GM12878 (cell line): Measurements from ENCODE around the gene CARD9. TPM values are rescaled to one million over a fixed set of nuclear protein-coding genes. Genes with fewer than 3 reads are reported as not detected.

ENCODE experiments used
- ATAC-seq: fragments of 200-7000 bp; cut with Tn5 transposase; 3 replicates; pipeline ENCODE4 v1.9.1; 2020; ENCODE audit warnings: mild to moderate bottlenecking, moderate library complexity
- BruUV-seq: library from RNA; stranded (reverse); fragments of 400-500 nt; replicated peaks from 2 replicates; lab custom pipeline; 2021; lab: Mats Ljungman, UMichigan
- CTCF ChIA-PET: fragments of 300-600 bp; sonication (Branson Sonifier 250); formaldehyde crosslinking; extraction: SDS; loops from one replicate; lab custom pipeline; 2021; ENCODE audit warnings: inconsistent platforms; lab: Yijun Ruan, JAX
- POLR2A ChIA-PET: fragments of 350-600 bp; formaldehyde crosslinking; extraction: SDS; loops from one replicate; lab custom pipeline; 2021; ENCODE audit warnings: inconsistent platforms; lab: Charles Lee
- RAD21 ChIA-PET: fragments of 300-600 bp; sonication (Branson Sonifier 250); formaldehyde crosslinking; loops from one replicate; lab custom pipeline; 2023; ENCODE audit warnings: antibody characterized with exemption; ENCODE audit not compliant: unreplicated experiment; lab: Charles Lee
- SMC1A ChIA-PET: fragments of 300-600 bp; sonication (Branson Sonifier 250); formaldehyde crosslinking; loops from one replicate; lab custom pipeline; 2023; ENCODE audit not compliant: unreplicated experiment, uncharacterized antibody; lab: Charles Lee
- DNase-seq: peaks from one replicate; pipeline ENCODE4 v3.0.0-alpha.2; 2011; ENCODE audit warnings: low read depth, low spot score
- FAIRE-seq: peaks from 3 replicates; lab custom pipeline; 2011; peaks lifted over from hg19 to GRCh38; lab: Jason Lieb, UNC
- H2AFZ ChIP-seq: 2 replicates; pipeline ENCODE4 v1.6.0; 2011; ENCODE audit warnings: low read depth, low read length, control low read depth; ENCODE audit not compliant: control insufficient read depth
- H3K27ac ChIP-seq: 2 replicates; pipeline ENCODE4 v1.5.1; 2011; ENCODE audit warnings: control low read depth; ENCODE audit not compliant: control insufficient read depth, insufficient read depth
- H3K27me3 ChIP-seq, 2 experiments: replicated peaks in 1 of 2; 2 replicates each; pipeline versions ENCODE4 v1.6.0 to v1.6.1; 2011; ENCODE audit warnings: low read length in 1 of 2; ENCODE audit not compliant: control insufficient read depth in 2 of 2, insufficient read depth in 2 of 2
- H3K36me3 ChIP-seq, 2 experiments: 2 replicates each; pipeline ENCODE4 v1.5.1; 2011; ENCODE audit warnings: low read length in 1 of 2; ENCODE audit not compliant: control insufficient read depth in 2 of 2, insufficient read depth in 2 of 2
- H3K4me1 ChIP-seq: 2 replicates; pipeline ENCODE4 v1.6.1; 2011; ENCODE audit warnings: mild to moderate bottlenecking, low read length, moderate library complexity, mixed read lengths; ENCODE audit not compliant: control insufficient read depth, insufficient read depth
- H3K4me2 ChIP-seq: 2 replicates; pipeline ENCODE4 v1.6.0; 2011; ENCODE audit warnings: control low read depth; ENCODE audit not compliant: control insufficient read depth, insufficient read depth
- H3K4me3 ChIP-seq: fragments of 200-600 bp; sonication (generic); 2 replicates; pipeline ENCODE4 v1.5.1; 2016
- H3K79me2 ChIP-seq: 2 replicates; pipeline ENCODE4 v1.6.0; 2011; ENCODE audit warnings: low read length; ENCODE audit not compliant: control insufficient read depth, insufficient read depth
- H3K9ac ChIP-seq: 2 replicates; pipeline ENCODE4 v1.8.0; 2011; ENCODE audit warnings: low read length, control low read depth, mixed read lengths; ENCODE audit not compliant: control insufficient read depth, insufficient read depth
- H3K9me3 ChIP-seq: replicated peaks from 3 replicates; pipeline ENCODE4 v1.5.1; 2011; ENCODE audit warnings: mild to moderate bottlenecking, low read length; ENCODE audit not compliant: control insufficient read depth, insufficient read depth
- H4K20me1 ChIP-seq: 2 replicates; pipeline ENCODE4 v1.6.0; 2011; ENCODE audit not compliant: control insufficient read depth, insufficient read depth
- ATF7 ChIP-seq: fragments of 450-650 bp; IDR thresholded peaks from 2 replicates; pipeline ENCODE4 v1.6.1; 2016; ENCODE audit warnings: low read depth, mild to moderate bottlenecking
- BACH1 ChIP-seq: fragments of 450-650 bp; IDR thresholded peaks from 2 replicates; pipeline ENCODE4 v1.6.1; 2017; ENCODE audit warnings: mild to moderate bottlenecking, borderline replicate concordance
- CBFB ChIP-seq: IDR thresholded peaks from 2 replicates; pipeline ENCODE4 v1.6.1; 2016; ENCODE audit warnings: antibody characterized with exemption, low read depth
- CREM ChIP-seq: IDR thresholded peaks from 2 replicates; pipeline ENCODE4 v1.6.1; 2014; ENCODE audit warnings: antibody characterized with exemption, low read depth
- E2F8 ChIP-seq: fragments of 450-650 bp; IDR thresholded peaks from 2 replicates; pipeline ENCODE4 v1.6.1; 2018; ENCODE audit warnings: mild to moderate bottlenecking, low read depth, moderate library complexity; ENCODE audit not compliant: partially characterized antibody
- HDGF ChIP-seq: fragments of 450-650 bp; IDR thresholded peaks from 2 replicates; pipeline ENCODE4 v1.6.1; 2016; ENCODE audit warnings: antibody characterized with exemption
- IKZF1 ChIP-seq: fragments of 450-650 bp; conservative IDR thresholded peaks from 2 replicates; pipeline ENCODE4 v1.6.1; 2017; ENCODE audit warnings: antibody characterized with exemption, mild to moderate bottlenecking
- MEF2A ChIP-seq: IDR thresholded peaks from 2 replicates; pipeline ENCODE4 v1.6.1; 2011; ENCODE audit warnings: low read depth, mild to moderate bottlenecking, low read length, moderate library complexity; ENCODE audit not compliant: insufficient read depth
- MEF2B ChIP-seq: fragments of 450-650 bp; IDR thresholded peaks from 2 replicates; pipeline ENCODE4 v1.6.1; 2018; ENCODE audit warnings: mild to moderate bottlenecking, moderate library complexity; ENCODE audit not compliant: partially characterized antibody, poor library complexity, severe bottlenecking
- MTA2 ChIP-seq: fragments of 450-650 bp; IDR thresholded peaks from 2 replicates; pipeline ENCODE4 v1.6.1; 2016; ENCODE audit warnings: low read depth, mild to moderate bottlenecking, moderate library complexity
- NR2F1 ChIP-seq: fragments of 450-650 bp; conservative IDR thresholded peaks from 2 replicates; pipeline ENCODE4 v1.6.1; 2017; ENCODE audit warnings: mild to moderate bottlenecking
- RUNX3 ChIP-seq: IDR thresholded peaks from 2 replicates; pipeline ENCODE4 v1.6.1; 2012; ENCODE audit warnings: low read length, inconsistent platforms
- SMARCA5 ChIP-seq: fragments of 450-650 bp; IDR thresholded peaks from 2 replicates; pipeline ENCODE4 v1.6.1; 2017; ENCODE audit warnings: mild to moderate bottlenecking
- SP1 ChIP-seq: IDR thresholded peaks from one replicate; pipeline ENCODE4 v1.6.1; 2011; ENCODE audit warnings: low read depth, low read length
- SREBF1 ChIP-seq: IDR thresholded peaks from 2 replicates; pipeline ENCODE4 v1.6.1; 2012; ENCODE audit warnings: mild to moderate bottlenecking, low read length
- SREBF2 ChIP-seq: IDR thresholded peaks from 2 replicates; pipeline ENCODE4 v1.6.1; 2012; ENCODE audit warnings: mild to moderate bottlenecking, low read length
- ZNF217 ChIP-seq: fragments of 450-650 bp; IDR thresholded peaks from 2 replicates; pipeline ENCODE4 v1.6.1; 2017; ENCODE audit warnings: antibody characterized with exemption, mild to moderate bottlenecking
- ZNF687 ChIP-seq: fragments of 450-650 bp; IDR thresholded peaks from 2 replicates; pipeline ENCODE4 v1.6.1; 2017; ENCODE audit warnings: mild to moderate bottlenecking, moderate library complexity
- WGBS: methylation state at CpG from one replicate; pipeline ENCODE4 v1.1.6; 2016; ENCODE audit warnings: low lambda C conversion rate; ENCODE audit not compliant: insufficient replicate concordance, insufficient coverage; ENCODE audit errors: missing lambda C conversion rate; 5-methylcytosine and 5-hydroxymethylcytosine counted together
- in situ Hi-C: fragments of 300-500 bp; cut with MboI; formaldehyde crosslinking; loops from 9 replicates; pipeline ENCODE4 v1.14.3; 2018; ENCODE audit warnings: mixed read lengths
- intact Hi-C: fragments of 100-400 bp; cut with micrococcal nuclease; formaldehyde crosslinking; loops from one replicate; pipeline ENCODE4 v1.14.2; 2022; ENCODE audit not compliant: unreplicated experiment
- polyA plus RNA-seq, 11 experiments: library from polyadenylated mRNA; depleted of rRNA in 4 of 11; unstranded in 6 of 11; stranded (reverse) in 5 of 11; fragments of >200 nt; fragmentation: Nextera tagmentation in 4 of 11; fragmentation: Illumina TruSeq in 1 of 11; extraction: Ambion mirVana in 4 of 11; extraction: Trizol in 1 of 11; gene quantifications; 1 replicate in 1 of 11; 2 replicates in 10 of 11; pipeline versions ENCODE4 v1.2.1 to v1.2.3, GENCODE V29; 2011 to 2016; ENCODE audit warnings: inconsistent platforms in 2 of 11, missing spikeins in 2 of 11, low read depth in 1 of 11
- total RNA-seq, 4 experiments: library from RNA; depleted of rRNA in 3 of 4; stranded (reverse); fragments of >200 nt in 3 of 4; fragmentation: Illumina TruSeq in 1 of 4; extraction: Trizol in 1 of 4; gene quantifications; 2 replicates each; pipeline versions ENCODE4 v1.2.1 to v1.2.3, GENCODE V29; 2013 to 2021

CARD9 gene
- total and polyA plus RNA-seq, 10 of the 15 experiments (the other 5 are each of a cell fraction or from before 2014, with no cell fraction given): 0.11 to 4.9 (median 1.8) TPM; not detected in 1

DNA sequence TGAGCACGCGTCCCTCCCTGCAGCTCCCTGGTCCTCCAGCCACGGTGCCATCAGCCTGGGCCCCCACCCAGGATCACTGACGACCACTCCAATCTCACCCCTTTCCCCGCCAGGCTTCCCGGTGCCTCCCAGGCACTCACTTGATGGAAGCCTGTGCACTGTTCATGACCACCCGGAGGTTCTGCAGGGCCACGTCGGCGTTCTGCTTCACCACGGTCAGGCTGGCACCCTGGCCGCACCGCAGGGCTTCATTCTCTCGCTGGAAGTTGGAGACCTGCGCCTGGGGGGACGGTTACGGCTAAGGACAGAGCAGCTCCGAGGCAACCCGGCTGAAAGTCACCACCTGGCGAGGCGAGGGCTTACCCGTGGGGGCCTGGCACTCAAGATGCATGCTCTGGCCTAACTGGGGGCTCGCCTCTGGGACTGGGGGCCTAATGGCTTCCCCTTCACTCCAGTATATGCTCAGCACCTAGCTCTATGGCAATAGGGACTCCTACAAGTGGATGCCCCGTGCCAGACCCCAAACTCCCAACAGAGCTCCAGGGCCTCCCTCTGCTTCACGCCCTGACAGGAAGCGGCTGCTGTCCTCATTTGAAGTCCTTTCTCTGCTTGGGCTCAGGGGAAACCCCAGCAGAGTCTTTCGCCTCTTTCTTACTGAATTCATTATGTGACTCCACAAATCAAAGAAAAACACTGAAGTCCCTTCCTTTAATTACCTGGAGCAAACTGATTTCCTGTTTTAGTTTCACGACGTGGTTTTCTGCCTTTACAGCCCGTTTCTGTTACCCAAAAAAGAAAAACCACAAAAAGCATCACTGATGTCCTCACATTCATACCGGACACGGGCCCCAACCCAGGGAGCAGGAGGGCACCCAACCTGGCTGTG, 30.7 kb upstream of the CARD9 start:
- ChIA-PET SMC1A (no interaction called here), RAD21 (interaction anchor here (0.6 to 1.3 kb wide), 5 partner anchors 35 to 656 kb away, joined by 3 to 8 read pairs (median 4); partner anchors contain the start of gene DNLZ), POLR2A (interaction anchor here (0.6 to 1.9 kb wide), 3 partner anchors 16 to 41 kb away, joined by 5 to 10 read pairs (median 6); partner anchors contain the start of gene DNLZ), CTCF (interaction anchor here (0.6 to 1.1 kb wide), 2 partner anchors 13 to 41 kb away, joined by 3 to 5 read pairs; no protein-coding TSS in a partner anchor)
- intact Hi-C loops: no loop called here
- H3K27me3 ChIP-seq: no peaks in the 10 kb centered on the region
- H3K4me1 ChIP-seq: peaks cover 42% of the 10 kb centered on the region
- no peaks in the 10 kb centered on the region for H3K9me3 ChIP-seq
- ATAC-seq: peak; percentile 66
- H3K4me3 ChIP-seq: peak overlapping the region; percentile 37; the same call in 1 of the 2 replicates
- H3K79me2 ChIP-seq: peaks cover 30% of the 10 kb centered on the region
- peak overlapping the region; percentile 65 for H3K9ac ChIP-seq
- peak; percentile 89 for FAIRE-seq
- peak overlapping the region; percentile 37; the same call in 1 of the 2 replicates for H2AFZ ChIP-seq
- peak; percentile 46 for DNase-seq
- no peaks in the 10 kb centered on the region for H4K20me1 ChIP-seq
- H3K4me2 ChIP-seq: peak overlapping the region; percentile 90
- peak overlapping the region; percentile 92 for H3K27ac ChIP-seq
- no TSS peak for BruUV-seq
- 17% methylated on average over 32 of the region's 32 CpGs for WGBS
- peaks cover 7 to 18% of the 10 kb centered on the region in 2 experiments; a peak in 3 of 4 replicates for H3K36me3 ChIP-seq
- in situ Hi-C loops: no loop called here
- TF ChIP-seq MEF2B (peak; percentile 52), ZNF217 (no peak), IKZF1 (peak; percentile 60; the same call in 1 of the 2 replicates), CREM (peak; percentile 69), HDGF (peak; percentile 76; the same call in 1 of the 2 replicates), CBFB (0 out of 2 replicates have a peak, but pooled peaks have one; percentile 54), MEF2A (peak; percentile 74), SMARCA5 (no peak), ATF7 (0 out of 2 replicates have a peak, but pooled peaks have one; percentile 25), SP1 (no peak), SREBF1 (no peak), ZNF687 (peak; percentile 59; the same call in 1 of the 2 replicates), BACH1 (peak; percentile 1; the same call in 1 of the 2 replicates), SREBF2 (no peak), MTA2 (peak; percentile 49; the same call in 1 of the 2 replicates), E2F8 (peak; percentile 54), RUNX3 (peak; percentile 90), NR2F1 (peak; percentile 22; the same call in 1 of the 2 replicates)
